Right renal pelvis (tissue), 4 donors: ENCODE data around the gene GET4. TPM values are rescaled to one million over a fixed set of nuclear protein-coding genes. Genes with fewer than 3 reads are reported as not detected.
"Not testable (repeated sequence)": the region's sequence is repeated elsewhere in the genome, so short reads cannot be mapped to it uniquely, and the experiment has no call there.

ENCODE experiments used
- DNase-seq, 4 donors: peaks; one replicate each; pipeline ENCODE4 v3.0.0-alpha.2; 2013; ENCODE audit warnings: low read depth in 4 of 4, low spot score in 3 of 4, missing footprints in 1 of 4
- polyA plus RNA-seq, 4 donors: library from polyadenylated mRNA; unstranded; fragments of 120-200 nt; gene quantifications; one replicate each; pipeline ENCODE4 v1.2.1, GENCODE V29; 2013; ENCODE audit not compliant: insufficient read length in 4 of 4

The GET4 gene
- polyA plus RNA-seq, 4 donors, result 33.2 to 47.4 (median 39.0) TPM

GRCh38 chr7:867406-868188 lies 8.8 kb upstream of the GET4 start:
- DNase-seq, result peak in 1 of 4 donors; percentile 10

DNA sequence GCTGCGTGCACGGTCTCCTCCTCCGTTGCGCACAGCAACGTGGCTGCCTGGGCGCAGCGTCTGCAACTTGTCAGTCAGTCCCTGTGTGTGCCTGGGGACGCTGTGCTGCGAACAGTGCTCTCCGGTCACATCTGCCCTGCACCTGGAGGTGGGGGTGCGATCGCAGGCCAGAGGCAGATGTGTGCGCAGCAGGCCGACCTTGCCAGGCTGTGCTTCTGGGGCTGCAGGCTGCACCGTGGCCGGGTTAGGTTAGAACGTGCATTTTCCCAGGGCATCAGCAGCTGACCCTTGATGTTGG lies 8.2 kb upstream of the GET4 start:
- no peak for DNase-seq

DNA sequence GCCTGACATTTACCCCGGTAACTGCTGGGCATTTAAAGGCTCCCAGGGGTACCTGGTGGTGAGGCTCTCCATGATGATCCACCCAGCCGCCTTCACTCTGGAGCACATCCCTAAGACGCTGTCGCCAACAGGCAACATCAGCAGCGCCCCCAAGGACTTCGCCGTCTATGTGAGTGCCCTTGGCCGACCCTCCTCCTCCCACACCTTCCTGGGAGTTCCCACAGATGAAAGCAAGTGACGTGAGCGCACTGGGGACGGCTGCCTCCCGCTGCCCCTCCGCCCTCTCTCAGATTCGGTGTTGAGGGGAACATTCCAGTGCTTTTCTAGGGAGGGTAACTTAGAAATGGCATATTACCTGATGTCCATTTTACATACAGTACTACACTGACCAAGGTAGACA lies 7.0 kb upstream of the GET4 start:
- no peak for DNase-seq

DNA sequence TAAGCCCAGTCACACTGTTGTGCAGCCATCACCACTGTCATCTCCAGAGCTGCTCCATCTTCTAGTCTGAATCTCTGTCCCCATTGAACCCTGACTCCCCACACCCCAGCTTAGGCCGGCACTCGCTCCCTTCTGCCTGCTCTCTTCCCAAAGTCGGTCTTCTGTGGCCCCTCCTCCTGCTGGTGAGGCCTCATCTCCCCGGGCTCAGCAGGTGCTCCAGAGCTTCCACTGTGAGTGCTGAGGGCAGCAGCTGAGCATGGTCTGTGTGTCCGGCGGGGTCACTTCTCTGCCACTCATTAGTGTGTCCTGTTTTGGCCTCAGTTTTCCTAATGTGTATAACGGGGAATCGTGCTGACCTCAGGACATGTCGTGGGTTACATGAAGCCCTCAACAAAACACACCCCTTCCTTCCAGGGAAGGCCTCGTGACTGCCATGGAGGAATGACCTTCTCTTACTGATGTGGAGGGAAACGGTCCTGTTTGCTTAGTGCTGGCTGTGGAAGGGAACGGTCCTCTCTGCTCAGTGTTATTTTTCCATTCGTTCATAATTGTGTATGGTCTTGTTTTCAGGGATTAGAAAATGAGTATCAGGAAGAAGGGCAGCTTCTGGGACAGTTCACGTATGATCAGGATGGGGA lies 4.3 kb upstream of the GET4 start:
- DNase-seq, result no peak

DNA sequence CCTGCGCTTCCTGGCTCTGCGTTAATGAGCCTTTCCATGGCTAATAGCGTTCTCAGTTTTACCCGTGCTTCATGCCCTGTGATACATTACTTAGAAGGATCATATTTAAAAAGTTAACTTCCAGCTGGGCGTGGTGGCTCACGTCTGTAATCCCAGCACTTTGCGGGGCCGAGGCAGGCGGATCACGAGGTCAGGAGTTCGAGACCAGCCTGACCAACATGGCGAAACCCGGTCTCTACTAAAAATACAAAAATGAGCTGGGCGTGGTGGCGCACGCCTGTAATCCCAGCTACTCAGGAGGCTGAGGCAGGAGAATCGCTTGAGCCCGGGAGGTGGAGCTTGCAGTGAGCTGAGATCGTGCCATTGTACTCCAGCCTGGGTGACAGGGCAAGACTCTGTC lies 3.7 kb upstream of the GET4 start:
- not testable (repeated sequence) for DNase-seq

GRCh38 chr7:873367-874002 lies 2.9 kb upstream of the GET4 start:
- peak; percentile 41 to 63 (median 50) for DNase-seq

DNA sequence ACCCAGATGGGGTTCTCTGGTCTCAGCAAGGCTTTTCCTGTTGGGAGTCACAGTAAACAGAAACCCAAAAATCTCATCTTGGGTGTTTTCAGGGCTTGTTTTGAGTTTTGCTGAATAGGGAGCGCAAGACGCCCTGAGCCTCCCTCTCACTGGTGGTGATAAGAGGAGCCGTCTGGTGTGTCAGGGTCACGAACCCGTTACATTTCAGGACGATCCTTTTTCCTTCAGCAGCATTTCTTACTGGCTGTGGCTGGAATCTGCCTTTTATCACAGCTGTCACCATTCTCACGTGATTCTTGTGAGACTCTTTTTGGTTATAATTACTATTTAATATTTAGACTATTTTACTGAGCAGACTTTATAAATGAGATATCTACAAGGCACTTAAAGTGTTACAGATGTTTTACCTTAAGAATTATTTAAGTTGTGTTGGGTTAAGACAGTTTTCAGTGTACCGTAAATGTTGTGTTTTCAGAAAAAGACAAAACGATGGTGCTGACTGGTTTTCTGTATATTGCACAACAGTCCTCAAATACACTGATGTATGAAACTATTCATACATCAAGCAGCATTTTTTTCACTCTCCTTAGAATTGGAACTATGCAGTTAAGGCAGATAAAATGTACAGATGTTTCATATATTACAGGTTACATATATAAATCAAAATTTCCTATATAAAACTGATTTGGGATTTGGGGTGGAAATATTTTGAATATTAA lies 2.2 kb upstream of the GET4 start:
- DNase-seq, result no peak

DNA sequence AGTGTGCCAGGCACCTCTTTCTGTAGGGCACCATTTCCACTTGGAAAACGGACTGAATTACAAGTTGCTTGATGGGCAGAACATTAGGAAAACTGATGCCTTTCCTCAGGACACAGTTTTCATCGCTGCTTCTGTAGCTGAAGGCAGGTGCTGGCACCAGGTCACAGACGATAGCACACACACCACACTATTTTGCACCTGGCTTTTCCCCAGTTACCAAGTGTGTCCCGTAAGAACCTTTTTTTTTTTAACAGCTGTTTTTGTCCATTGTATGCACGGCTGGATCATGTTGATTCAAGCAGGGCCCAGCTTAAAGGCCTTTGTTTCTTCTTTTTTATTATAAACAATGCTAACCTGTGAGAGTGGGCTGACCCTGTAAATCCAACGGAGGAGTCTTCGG lies 1.3 kb upstream of the GET4 start:
- DNase-seq, result no peak

DNA sequence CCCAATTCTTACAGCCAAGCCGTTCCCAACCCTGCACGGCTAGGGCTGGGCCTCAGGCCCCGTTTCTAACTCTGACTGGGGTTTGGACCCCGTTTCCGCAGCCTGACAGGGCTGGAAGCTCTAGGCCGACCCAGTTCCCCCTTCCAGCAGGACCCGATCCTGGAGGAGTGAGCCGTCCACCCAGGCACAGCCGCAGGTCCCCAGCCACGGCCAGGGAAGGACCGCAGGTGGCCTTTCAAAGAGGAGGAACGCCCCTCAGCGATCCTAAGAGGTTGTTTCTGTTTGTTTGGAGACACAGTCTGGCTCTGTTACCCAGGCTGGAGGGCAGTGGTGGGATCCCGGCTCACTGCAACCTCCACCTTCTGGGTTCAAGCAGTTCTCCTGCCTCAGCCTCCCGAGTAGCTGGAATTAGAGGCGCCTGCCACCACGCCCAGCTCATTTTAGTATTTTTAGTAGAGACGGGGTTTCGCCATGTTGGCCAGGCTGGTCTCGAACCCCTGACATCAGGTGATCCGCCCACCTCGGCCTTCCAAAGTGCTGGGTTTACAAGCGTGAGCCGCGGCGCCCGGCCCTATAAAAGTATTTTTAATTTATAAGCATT lies 778 bp upstream of the GET4 start:
- DNase-seq, result no peak

GRCh38 chr7:876972-877311 lies 588 bp downstream of the GET4 start:
- no peak for DNase-seq

- no peak for DNase-seq
These were observed 1.2 kb downstream of the GET4 start for GRCh38 chr7:877312-878232.

GRCh38 chr7:879093-879492 lies 2.7 kb downstream of the GET4 start:
- DNase-seq, result no peak

GRCh38 chr7:879706-880105 lies 3.4 kb downstream of the GET4 start:
- DNase-seq, result no peak

GRCh38 chr7:880450-880849 lies 4.1 kb downstream of the GET4 start:
- DNase-seq, result no peak

DNA sequence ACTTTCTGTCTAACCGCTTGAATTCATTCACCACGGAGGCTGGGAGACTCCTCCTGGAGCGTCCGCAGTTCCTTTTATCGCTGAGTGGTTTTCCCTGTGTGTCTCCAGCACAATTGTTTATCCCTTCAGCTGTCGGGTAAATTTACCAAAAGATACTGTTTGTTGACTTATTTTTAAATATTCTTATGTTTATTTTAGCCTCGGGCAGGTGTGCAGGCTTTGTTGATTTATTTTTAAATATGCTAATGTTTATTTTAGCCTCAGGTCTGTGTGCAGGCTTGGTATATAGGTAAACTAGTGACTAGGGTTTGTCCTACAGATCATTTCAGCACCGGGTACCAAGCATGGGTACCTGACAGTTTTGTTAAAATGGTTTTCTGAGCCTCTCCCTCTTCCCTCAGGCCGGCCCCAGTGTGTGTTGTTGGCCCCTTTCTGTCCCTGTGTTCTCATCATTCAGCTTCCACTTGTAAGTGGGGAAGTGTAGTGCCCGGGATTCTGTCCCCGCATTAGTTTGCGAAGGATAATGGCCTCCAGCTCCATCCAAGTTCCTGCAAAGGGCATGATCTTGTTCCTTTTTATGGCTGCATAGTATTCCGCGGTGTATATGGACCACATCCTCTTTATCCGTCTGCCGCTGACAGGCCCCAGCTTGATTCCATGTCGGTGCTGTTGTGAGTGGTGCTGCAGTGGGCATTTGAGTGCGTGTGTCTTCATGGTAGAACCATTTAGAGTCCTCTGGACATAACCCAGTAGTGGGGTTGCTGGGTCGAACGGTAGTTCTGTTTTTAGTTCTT lies 5.3 kb downstream of the GET4 start:
- DNase-seq, result no peak

DNA sequence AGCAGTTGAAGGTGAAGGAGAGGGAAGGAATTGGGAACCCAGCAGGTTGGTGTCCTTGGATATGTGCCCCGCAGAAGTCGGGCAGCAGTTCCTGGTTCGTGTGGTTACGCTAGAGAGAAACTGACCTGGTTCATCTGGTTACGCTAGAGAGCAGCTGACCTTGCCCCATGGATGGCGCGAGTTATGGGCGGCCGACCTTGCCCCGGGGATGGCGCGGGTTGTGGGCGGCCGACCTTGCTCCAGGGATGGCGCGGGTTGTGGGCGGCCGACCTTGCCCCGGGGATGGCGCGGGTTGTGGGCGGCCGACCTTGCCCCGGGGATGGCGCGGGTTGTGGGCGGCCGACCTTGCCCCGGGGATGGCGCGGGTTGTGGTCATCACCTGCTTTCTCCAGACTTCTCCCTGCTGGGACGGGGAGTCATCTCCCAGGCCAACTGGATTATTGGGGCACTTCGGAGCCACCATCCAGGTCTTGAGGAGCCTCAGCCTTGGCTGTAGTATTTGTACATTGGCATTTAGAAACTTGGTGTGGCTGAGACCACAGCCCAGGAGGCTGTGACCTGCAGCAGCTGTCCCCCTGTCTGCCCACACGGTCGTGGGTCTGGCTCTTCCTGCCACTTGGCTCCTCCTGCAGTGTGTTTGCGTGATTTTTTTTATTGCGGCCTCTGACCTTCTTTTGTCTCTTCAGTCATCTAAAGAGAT lies 6.1 kb downstream of the GET4 start:
- DNase-seq, result no peak

GRCh38 chr7:883055-884021 lies 7.0 kb downstream of the GET4 start:
- DNase-seq, result no peak
